ENCODE measurements around the gene CAMKMT. TPM values are rescaled to one million over a fixed set of nuclear protein-coding genes. Genes with fewer than 3 reads are reported as not detected.

The CAMKMT gene
- total RNA-seq, 4 donors from 2014 or later = 9.8 to 33.0 (median 18.7) TPM

GRCh38 chr2:44688456-44689124 lies 326.8 kb downstream of the CAMKMT start:
- Histone ChIP-seq H3K4me3 (no peak overlapping the region), H3K27ac (no peak overlapping the region), H3K4me1 (no peaks in the 10 kb centered on the region), H3K27me3 (no peaks in the 10 kb centered on the region), H3K9me3 (no peaks in the 10 kb centered on the region), H3K36me3 (no peaks in the 10 kb centered on the region)
- TF ChIP-seq CTCF (IDR thresholded peaks at IDR 0.05) (no peak), POLR2A (IDR thresholded peaks at IDR 0.05) (no peak)
- no peak for DNase-seq

- H3K4me3 ChIP-seq = no peak overlapping the region
- H3K9me3 ChIP-seq = no peaks in the 10 kb centered on the region
- no peak overlapping the region for H3K27ac ChIP-seq
- no peaks in the 10 kb centered on the region for H3K36me3 ChIP-seq
- TF ChIP-seq CTCF (IDR thresholded peaks at IDR 0.05) (no peak), POLR2A (IDR thresholded peaks at IDR 0.05) (no peak)
- no peaks in the 10 kb centered on the region for H3K4me1 ChIP-seq
- no peak for DNase-seq
- no peaks in the 10 kb centered on the region for H3K27me3 ChIP-seq
These were observed 327.8 kb downstream of the CAMKMT start for GRCh38 chr2:44689516-44689915.

GRCh38 chr2:44691174-44691785 lies 329.5 kb downstream of the CAMKMT start:
- no peaks in the 10 kb centered on the region for H3K9me3 ChIP-seq
- no peaks in the 10 kb centered on the region for H3K36me3 ChIP-seq
- H3K4me3 ChIP-seq = no peak overlapping the region
- DNase-seq = no peak
- no peaks in the 10 kb centered on the region for H3K4me1 ChIP-seq
- no peaks in the 10 kb centered on the region for H3K27me3 ChIP-seq
- TF ChIP-seq CTCF (IDR thresholded peaks at IDR 0.05) (no peak), POLR2A (IDR thresholded peaks at IDR 0.05) (no peak)
- H3K27ac ChIP-seq = no peak overlapping the region

- TF ChIP-seq POLR2A (IDR thresholded peaks at IDR 0.05) = no peak
- TF ChIP-seq CTCF (IDR thresholded peaks at IDR 0.05) = no peak
- no peaks in the 10 kb centered on the region for H3K4me1 ChIP-seq
- H3K27me3 ChIP-seq = no peaks in the 10 kb centered on the region
- no peak overlapping the region for H3K4me3 ChIP-seq
- H3K36me3 ChIP-seq = no peaks in the 10 kb centered on the region
- H3K9me3 ChIP-seq = no peaks in the 10 kb centered on the region
- no peak for DNase-seq
- no peak overlapping the region for H3K27ac ChIP-seq
These were observed 331.1 kb downstream of the CAMKMT start for GRCh38 chr2:44692821-44693220.

GRCh38 chr2:44700824-44701223 lies 339.1 kb downstream of the CAMKMT start:
- Histone ChIP-seq H3K4me1 (no peaks in the 10 kb centered on the region), H3K27me3 (no peaks in the 10 kb centered on the region), H3K27ac (no peak overlapping the region), H3K36me3 (no peaks in the 10 kb centered on the region), H3K9me3 (no peaks in the 10 kb centered on the region), H3K4me3 (no peak overlapping the region)
- DNase-seq = no peak
- no peak for TF ChIP-seq CTCF (IDR thresholded peaks at IDR 0.05)
- TF ChIP-seq POLR2A (IDR thresholded peaks at IDR 0.05) = no peak

Measured in Peyer's patch (tissue), 4 donors.